Tibial nerve (tissue), 4 donors: ENCODE data around the gene BCAS3.

Source experiments
- EP300 ChIP-seq, 2 donors: sonication (generic); formaldehyde crosslinking; IDR thresholded peaks; one replicate each; pipeline ENCODE4 v1.6.1; 2017; ENCODE audit warnings: antibody characterized with exemption in 2 of 2, mild to moderate bottlenecking in 1 of 2
- POLR2A ChIP-seq, 2 donors: fragments of 450-650 bp; IDR thresholded peaks; one replicate each; pipeline ENCODE4 v1.6.1; 2017; ENCODE audit warnings: antibody characterized with exemption in 2 of 2, mild to moderate bottlenecking in 2 of 2, moderate library complexity in 2 of 2
- TF ChIP-seq, protein P1 (sequence below), 5 experiments: fragments of 200-600 bp in 3 of 5; fragments of 450-650 bp in 2 of 5; sonication (generic) in 3 of 5; IDR thresholded peaks; one replicate each; pipeline ENCODE4 v1.5.1; 2016 to 2019; ENCODE audit warnings: antibody characterized with exemption in 5 of 5, mild to moderate bottlenecking in 3 of 5, moderate library complexity in 2 of 5

DNA sequence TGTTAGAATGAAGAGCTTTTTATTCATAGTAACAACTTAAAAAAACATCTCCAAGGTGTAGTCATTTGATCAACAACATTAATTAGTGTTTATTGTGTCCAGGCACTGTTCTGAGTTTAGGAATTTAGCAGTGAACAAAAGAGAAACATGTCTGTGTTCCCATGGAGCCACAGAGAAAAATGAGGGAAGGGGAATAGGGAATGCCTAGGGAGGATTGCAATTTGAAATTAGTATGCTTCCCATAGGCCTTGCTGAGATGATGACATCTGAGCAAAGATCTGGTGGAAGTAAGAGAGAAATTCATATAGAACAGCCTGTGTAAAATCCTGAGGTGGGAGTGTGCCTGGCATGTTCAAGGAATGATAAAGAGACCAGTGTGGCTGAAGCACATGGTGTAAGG, 318.0 kb downstream of the BCAS3 start:
- TF ChIP-seq, protein P1, sequence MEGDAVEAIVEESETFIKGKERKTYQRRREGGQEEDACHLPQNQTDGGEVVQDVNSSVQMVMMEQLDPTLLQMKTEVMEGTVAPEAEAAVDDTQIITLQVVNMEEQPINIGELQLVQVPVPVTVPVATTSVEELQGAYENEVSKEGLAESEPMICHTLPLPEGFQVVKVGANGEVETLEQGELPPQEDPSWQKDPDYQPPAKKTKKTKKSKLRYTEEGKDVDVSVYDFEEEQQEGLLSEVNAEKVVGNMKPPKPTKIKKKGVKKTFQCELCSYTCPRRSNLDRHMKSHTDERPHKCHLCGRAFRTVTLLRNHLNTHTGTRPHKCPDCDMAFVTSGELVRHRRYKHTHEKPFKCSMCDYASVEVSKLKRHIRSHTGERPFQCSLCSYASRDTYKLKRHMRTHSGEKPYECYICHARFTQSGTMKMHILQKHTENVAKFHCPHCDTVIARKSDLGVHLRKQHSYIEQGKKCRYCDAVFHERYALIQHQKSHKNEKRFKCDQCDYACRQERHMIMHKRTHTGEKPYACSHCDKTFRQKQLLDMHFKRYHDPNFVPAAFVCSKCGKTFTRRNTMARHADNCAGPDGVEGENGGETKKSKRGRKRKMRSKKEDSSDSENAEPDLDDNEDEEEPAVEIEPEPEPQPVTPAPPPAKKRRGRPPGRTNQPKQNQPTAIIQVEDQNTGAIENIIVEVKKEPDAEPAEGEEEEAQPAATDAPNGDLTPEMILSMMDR (IDR thresholded peaks at IDR 0.05): no peak
- TF ChIP-seq POLR2A (IDR thresholded peaks at IDR 0.05) (no peak), EP300 (IDR thresholded peaks at IDR 0.05) (no peak)
